Esophagus squamous epithelium (tissue), 5 donors: ENCODE results near the gene SUSD4. TPM values are rescaled to one million over a fixed set of nuclear protein-coding genes. Genes with fewer than 3 reads are reported as not detected.
A peak's percentile ranks its signal among the peaks of the same experiment; 100 is the strongest.

Experiments used
- DNase-seq: peaks from one replicate; lab custom pipeline; 2025; lab: John Stamatoyannopoulos, UW
- H3K27ac ChIP-seq, 4 donors: fragments of 200-600 bp; sonication (generic); one replicate each; pipeline ENCODE4 v1.5.1; 2016 to 2019; ENCODE audit warnings: mild to moderate bottlenecking in 1 of 4
- H3K27me3 ChIP-seq, 4 donors: fragments of 200-600 bp; sonication (generic); 1 replicate in 3 of 4; 2 replicates in 1 of 4; pipeline versions ENCODE4 v1.5.1 to v1.6.0; 2017 to 2021; ENCODE audit warnings: antibody characterized with exemption in 1 of 4
- H3K36me3 ChIP-seq, 3 donors: fragments of 200-600 bp; sonication (generic); one replicate each; pipeline ENCODE4 v1.5.1; 2016 to 2019
- H3K4me1 ChIP-seq, 3 donors: fragments of 200-600 bp; sonication (generic); one replicate each; pipeline ENCODE4 v1.5.1; 2017 to 2019
- H3K4me3 ChIP-seq, 4 donors: fragments of 200-600 bp; sonication (generic); 1 replicate in 3 of 4; 2 replicates in 1 of 4; pipeline ENCODE4 v1.5.1; 2016 to 2019; ENCODE audit warnings: mild to moderate bottlenecking in 2 of 4, moderate library complexity in 1 of 4
- H3K9me3 ChIP-seq, 3 donors: fragments of 200-600 bp; sonication (generic); one replicate each; pipeline ENCODE4 v1.5.1; 2016 to 2019
- POLR2A ChIP-seq, 4 donors: fragments of 450-650 bp; IDR thresholded peaks; one replicate each; pipeline ENCODE4 v1.6.1; 2017; ENCODE audit warnings: antibody characterized with exemption in 4 of 4, mild to moderate bottlenecking in 4 of 4, moderate library complexity in 3 of 4
- WGBS, 2 donors: methylation state at CpG; one replicate each; pipeline ENCODE4 v1.1.5; 2018; 5-methylcytosine and 5-hydroxymethylcytosine counted together
- intact Hi-C: fragments of 100-400 bp; cut with DNase I; formaldehyde crosslinking; loops from one replicate; pipeline ENCODE4 v1.15.0; 2022
- total RNA-seq, 4 donors: library from RNA; depleted of rRNA; stranded (reverse); fragments of >200 nt; gene quantifications; one replicate each; pipeline ENCODE4 v1.1.0, GENCODE V29; 2016
- TF ChIP-seq, protein P1 (sequence below), 6 experiments: fragments of 450-650 bp in 4 of 6; fragments of 200-600 bp in 2 of 6; sonication (generic) in 2 of 6; IDR thresholded peaks; one replicate each; pipeline ENCODE4 v1.5.1; 2016 to 2019; ENCODE audit warnings: antibody characterized with exemption in 6 of 6, mild to moderate bottlenecking in 4 of 6, moderate library complexity in 4 of 6
- donor health status: DM: yes; HTN: yes; CAD: no.

The SUSD4 gene
- total RNA-seq, 4 donors from 2014 or later = 42.7 to 50.6 (median 46.5) TPM

DNA sequence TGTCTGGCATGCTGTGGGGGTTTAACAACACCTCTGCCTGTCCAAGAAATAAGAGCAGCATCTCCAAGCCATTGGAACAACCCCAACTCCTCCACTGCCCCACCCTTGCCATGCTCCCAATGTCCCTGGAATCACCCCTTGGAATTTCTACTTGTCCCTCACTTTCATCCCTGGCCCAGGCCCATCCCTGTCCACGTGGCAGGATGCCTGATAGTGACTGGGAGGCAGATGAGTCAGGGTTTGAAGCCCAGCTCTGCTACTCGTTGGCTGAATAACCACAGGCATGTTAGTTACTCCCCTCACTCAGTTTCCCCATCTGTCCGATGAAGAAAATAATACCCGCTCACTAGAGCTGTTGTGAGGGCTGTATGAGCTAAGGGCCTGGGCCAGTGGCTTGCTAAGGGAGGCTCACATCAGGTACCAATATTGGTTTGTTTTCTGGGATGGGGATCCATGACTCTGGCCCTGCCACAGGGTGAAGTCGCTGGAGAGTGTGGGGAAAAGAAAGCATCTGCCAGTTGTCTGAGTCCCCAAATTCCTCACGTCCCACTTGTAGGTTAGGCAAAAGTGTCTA lies 121.5 kb downstream of the SUSD4 start:
- peaks cover 0 to 7% (median 0%) of the 10 kb centered on the region in 3 donors for H3K36me3 ChIP-seq
- TF ChIP-seq, protein P1, sequence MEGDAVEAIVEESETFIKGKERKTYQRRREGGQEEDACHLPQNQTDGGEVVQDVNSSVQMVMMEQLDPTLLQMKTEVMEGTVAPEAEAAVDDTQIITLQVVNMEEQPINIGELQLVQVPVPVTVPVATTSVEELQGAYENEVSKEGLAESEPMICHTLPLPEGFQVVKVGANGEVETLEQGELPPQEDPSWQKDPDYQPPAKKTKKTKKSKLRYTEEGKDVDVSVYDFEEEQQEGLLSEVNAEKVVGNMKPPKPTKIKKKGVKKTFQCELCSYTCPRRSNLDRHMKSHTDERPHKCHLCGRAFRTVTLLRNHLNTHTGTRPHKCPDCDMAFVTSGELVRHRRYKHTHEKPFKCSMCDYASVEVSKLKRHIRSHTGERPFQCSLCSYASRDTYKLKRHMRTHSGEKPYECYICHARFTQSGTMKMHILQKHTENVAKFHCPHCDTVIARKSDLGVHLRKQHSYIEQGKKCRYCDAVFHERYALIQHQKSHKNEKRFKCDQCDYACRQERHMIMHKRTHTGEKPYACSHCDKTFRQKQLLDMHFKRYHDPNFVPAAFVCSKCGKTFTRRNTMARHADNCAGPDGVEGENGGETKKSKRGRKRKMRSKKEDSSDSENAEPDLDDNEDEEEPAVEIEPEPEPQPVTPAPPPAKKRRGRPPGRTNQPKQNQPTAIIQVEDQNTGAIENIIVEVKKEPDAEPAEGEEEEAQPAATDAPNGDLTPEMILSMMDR (IDR thresholded peaks at IDR 0.05) = no peak
- TF ChIP-seq POLR2A (IDR thresholded peaks at IDR 0.05) = no peak
- no peak overlapping the region for H3K4me3 ChIP-seq
- no peak overlapping the region for H3K27ac ChIP-seq
- no peaks in the 10 kb centered on the region for H3K4me1 ChIP-seq
- 55 to 62% methylated on average over 3 to 4 of the region's 6 CpGs for WGBS, 2 donors
- no peaks in the 10 kb centered on the region for H3K9me3 ChIP-seq
- no peak for DNase-seq
- intact Hi-C loops = loop anchor here (10.0 kb wide), 1 partner anchor 108 kb away; no protein-coding TSS in a partner anchor
- H3K27me3 ChIP-seq = no peaks in the 10 kb centered on the region

DNA sequence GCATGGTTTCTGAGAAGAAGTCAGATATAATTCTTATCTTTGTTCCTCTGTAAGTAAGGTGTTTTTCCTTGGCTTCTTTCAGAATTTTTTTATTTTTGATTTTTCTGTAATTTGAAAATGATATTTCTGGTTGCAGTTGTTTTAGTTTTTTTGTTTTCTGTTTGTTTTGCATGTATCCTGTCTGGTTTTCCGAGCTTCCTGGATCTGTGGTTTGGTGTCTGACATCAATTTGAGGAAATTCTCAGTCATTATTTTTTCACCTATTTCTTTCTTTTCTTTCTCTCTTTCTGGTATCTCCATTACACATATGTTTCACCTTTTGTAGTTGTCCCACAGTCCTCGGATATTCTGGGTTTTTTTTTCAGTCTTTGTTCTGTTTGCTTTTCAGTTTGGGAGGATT lies 123.9 kb downstream of the SUSD4 start:
- no peak for DNase-seq
- Histone ChIP-seq H3K9me3 (no peaks in the 10 kb centered on the region), H3K4me3 (no peak overlapping the region), H3K27ac (no peak overlapping the region), H3K36me3 (peaks cover 0 to 7% (median 0%) of the 10 kb centered on the region in 3 donors), H3K27me3 (no peaks in the 10 kb centered on the region), H3K4me1 (no peaks in the 10 kb centered on the region)
- TF ChIP-seq, protein P1 (IDR thresholded peaks at IDR 0.05) = no peak
- TF ChIP-seq POLR2A (IDR thresholded peaks at IDR 0.05) = no peak
- 55 to 76% methylated on average over 2 of the region's 2 CpGs for WGBS, 2 donors
- intact Hi-C loops = loop anchor here (10.0 kb wide), 1 partner anchor 105 kb away; no protein-coding TSS in a partner anchor

- H3K4me1 ChIP-seq = peaks cover 0 to 17% (median 16%) of the 10 kb centered on the region in 3 donors
- intact Hi-C loops = no loop called here
- H3K36me3 ChIP-seq = no peaks in the 10 kb centered on the region
- WGBS, 2 donors = 85 to 88% methylated on average over 3 of the region's 3 CpGs
- H3K27me3 ChIP-seq = no peaks in the 10 kb centered on the region
- H3K27ac ChIP-seq = no peak overlapping the region
- TF ChIP-seq POLR2A (IDR thresholded peaks at IDR 0.05) = no peak
- TF ChIP-seq, protein P1 (IDR thresholded peaks at IDR 0.05) = no peak
- H3K4me3 ChIP-seq = no peak overlapping the region
- no peak for DNase-seq
- H3K9me3 ChIP-seq = no peaks in the 10 kb centered on the region
Observed at GRCh38 chr1:223235091-223235490, 128.9 kb downstream of the SUSD4 start.

DNA sequence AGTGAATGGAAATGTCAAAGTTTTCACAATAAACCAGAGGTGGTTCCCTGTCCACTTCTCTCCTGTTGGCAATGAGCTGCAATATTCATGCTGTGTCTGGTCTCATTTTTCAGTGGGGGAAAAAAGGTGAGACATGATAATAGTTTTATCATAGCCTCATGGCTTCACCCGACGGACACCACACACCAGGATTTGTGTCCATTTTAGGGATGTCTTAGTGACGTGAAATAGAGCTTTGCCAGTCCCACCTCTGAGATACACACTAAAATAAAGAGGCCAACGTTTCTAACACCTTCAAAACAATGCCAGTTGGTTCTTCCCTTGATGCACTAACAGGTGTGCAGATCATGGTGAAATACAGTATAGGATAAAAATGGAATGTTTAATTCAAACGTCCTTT lies 129.4 kb downstream of the SUSD4 start:
- TF ChIP-seq POLR2A (IDR thresholded peaks at IDR 0.05) = no peak
- TF ChIP-seq, protein P1 (IDR thresholded peaks at IDR 0.05) = no peak
- no peak overlapping the region for H3K4me3 ChIP-seq
- no peaks in the 10 kb centered on the region for H3K36me3 ChIP-seq
- no peak for DNase-seq
- WGBS, 2 donors = 75 to 81% methylated on average over 5 of the region's 5 CpGs
- H3K4me1 ChIP-seq = peaks cover 0 to 17% (median 16%) of the 10 kb centered on the region in 3 donors
- H3K27me3 ChIP-seq = no peaks in the 10 kb centered on the region
- H3K27ac ChIP-seq = peak overlapping the region in 2 of 4 donors; percentile 67 to 72
- intact Hi-C loops = no loop called here
- no peaks in the 10 kb centered on the region for H3K9me3 ChIP-seq

DNA sequence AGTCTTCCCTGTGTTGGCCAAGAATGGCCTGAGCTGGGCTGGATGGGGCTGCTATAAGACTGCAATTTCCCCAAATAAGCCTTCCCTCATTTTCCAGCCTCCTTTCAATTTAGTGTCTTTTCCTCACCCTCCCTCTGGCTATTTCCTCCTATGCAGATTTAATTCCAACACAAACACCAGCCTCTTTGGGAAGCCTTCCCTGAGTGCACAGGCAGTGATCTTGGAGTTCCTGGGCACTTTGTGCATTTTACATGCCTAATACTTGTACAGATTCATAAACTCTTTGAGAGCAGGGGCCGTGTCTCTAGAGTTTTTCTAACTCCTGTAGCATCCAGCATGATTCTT lies 129.8 kb downstream of the SUSD4 start:
- DNase-seq = no peak
- Histone ChIP-seq H3K27ac (peak overlapping the region; percentile 60 to 72 (median 65)), H3K36me3 (peaks cover 0 to 1% (median 0%) of the 10 kb centered on the region in 3 donors), H3K9me3 (no peaks in the 10 kb centered on the region), H3K4me3 (no peak overlapping the region), H3K27me3 (no peaks in the 10 kb centered on the region), H3K4me1 (peaks cover 0 to 17% (median 16%) of the 10 kb centered on the region in 3 donors)
- no peak for TF ChIP-seq POLR2A (IDR thresholded peaks at IDR 0.05)
- TF ChIP-seq, protein P1 (IDR thresholded peaks at IDR 0.05) = no peak
- WGBS, 2 donors = 46 to 50% methylated on average over 1 of the region's 1 CpG
- intact Hi-C loops = no loop called here
